ENCODE data around the gene KBTBD12. TPM values are rescaled to one million over a fixed set of nuclear protein-coding genes. Genes with fewer than 3 reads are reported as not detected.

Gene KBTBD12
- total RNA-seq, 2 donors from 2014 or later: not detected

- ATAC-seq (replicated peaks in 1 of 2) (no peak), DNase-seq (no peak)
- Mint-ChIP-seq H3K27ac (no peak overlapping the region), H3K27me3 (ENCODE audit: low read depth) (no peaks in the 10 kb centered on the region), H3K9me3 (no peaks in the 10 kb centered on the region), H3K36me3 (ENCODE audit: insufficient read depth in 2 of 2) (no peaks in the 10 kb centered on the region), H3K4me3 (no peak overlapping the region), H3K4me1 (ENCODE audit: low read depth) (no peaks in the 10 kb centered on the region)
These were observed 70.7 kb downstream of the KBTBD12 start for GRCh38 chr3:127985655-127986225.

DNA sequence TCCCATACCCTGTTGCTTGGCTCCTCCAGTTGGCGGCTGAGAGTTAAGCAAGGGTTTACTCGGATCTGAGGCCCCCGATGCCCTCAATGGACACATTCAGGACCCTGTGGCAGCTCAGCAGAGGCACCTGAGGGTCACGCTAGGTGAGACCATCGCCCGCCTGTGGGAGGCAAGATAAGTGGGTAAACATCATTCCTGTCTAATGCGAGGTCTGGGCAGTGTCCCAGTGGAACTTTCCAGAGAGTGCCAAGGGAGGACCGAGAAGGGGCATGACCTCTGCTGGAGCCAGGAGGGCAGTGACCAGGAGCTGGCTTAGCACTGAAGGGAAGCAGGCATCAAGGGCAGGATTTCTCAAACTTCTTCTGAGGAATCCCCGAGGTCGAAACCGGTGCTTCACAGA, 71.8 kb downstream of the KBTBD12 start:
- H3K4me1 Mint-ChIP-seq (ENCODE audit: low read depth): no peaks in the 10 kb centered on the region
- no peak overlapping the region for H3K4me3 Mint-ChIP-seq
- ATAC-seq (replicated peaks in 1 of 2) (no peak), DNase-seq (no peak)
- no peak overlapping the region for H3K27ac Mint-ChIP-seq
- H3K27me3 Mint-ChIP-seq (ENCODE audit: low read depth): no peaks in the 10 kb centered on the region
- H3K36me3 Mint-ChIP-seq (ENCODE audit: insufficient read depth in 2 of 2): no peaks in the 10 kb centered on the region
- no peaks in the 10 kb centered on the region for H3K9me3 Mint-ChIP-seq

GRCh38 chr3:127987309-127987995, 72.4 kb downstream of the KBTBD12 start:
- H3K4me3 Mint-ChIP-seq: no peak overlapping the region

GRCh38 chr3:127988770-127989557, 73.9 kb downstream of the KBTBD12 start:
- Mint-ChIP-seq H3K4me1 (ENCODE audit: low read depth) (no peaks in the 10 kb centered on the region), H3K36me3 (ENCODE audit: insufficient read depth in 2 of 2) (no peaks in the 10 kb centered on the region), H3K9me3 (no peaks in the 10 kb centered on the region), H3K27me3 (ENCODE audit: low read depth) (no peaks in the 10 kb centered on the region), H3K4me3 (no peak overlapping the region), H3K27ac (no peak overlapping the region)
- DNase-seq (no peak), ATAC-seq (replicated peaks in 1 of 2) (no peak)

More at GRCh38 chr3:127987309-127987995, 72.4 kb downstream of the KBTBD12 start:
- no peaks in the 10 kb centered on the region for H3K9me3 Mint-ChIP-seq
- no peaks in the 10 kb centered on the region for H3K4me1 Mint-ChIP-seq (ENCODE audit: low read depth)
- DNase-seq: no peak
- no peak for ATAC-seq (replicated peaks in 1 of 2)
- H3K27me3 Mint-ChIP-seq (ENCODE audit: low read depth): no peaks in the 10 kb centered on the region
- H3K27ac Mint-ChIP-seq: no peak overlapping the region
- H3K36me3 Mint-ChIP-seq (ENCODE audit: insufficient read depth in 2 of 2): no peaks in the 10 kb centered on the region

DNA sequence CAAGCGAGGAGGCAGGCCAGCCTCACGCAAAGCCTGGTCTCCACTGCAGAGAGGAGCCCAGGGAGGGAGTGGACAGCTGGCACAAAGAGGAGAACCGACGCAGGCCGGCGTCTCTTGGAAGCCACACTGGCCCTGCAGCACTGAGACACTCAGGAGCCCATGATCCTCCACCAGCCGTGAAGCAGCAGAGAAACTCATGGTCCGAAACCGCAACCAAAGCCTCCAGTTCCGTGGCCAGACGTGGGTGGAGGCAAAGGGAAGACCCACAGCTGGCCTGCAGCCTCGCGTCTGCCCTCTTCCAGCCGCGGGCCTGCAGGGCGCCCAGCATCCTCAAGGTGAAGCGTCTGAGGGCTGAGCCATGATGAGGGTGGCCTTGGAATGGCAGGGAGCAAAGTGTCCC, 75.0 kb downstream of the KBTBD12 start:
- Mint-ChIP-seq H3K4me1 (ENCODE audit: low read depth) (no peaks in the 10 kb centered on the region), H3K36me3 (ENCODE audit: insufficient read depth in 2 of 2) (no peaks in the 10 kb centered on the region), H3K27me3 (ENCODE audit: low read depth) (no peaks in the 10 kb centered on the region), H3K27ac (no peak overlapping the region), H3K4me3 (no peak overlapping the region), H3K9me3 (no peaks in the 10 kb centered on the region)
- ATAC-seq (replicated peaks in 1 of 2) (no peak), DNase-seq (no peak)

DNA sequence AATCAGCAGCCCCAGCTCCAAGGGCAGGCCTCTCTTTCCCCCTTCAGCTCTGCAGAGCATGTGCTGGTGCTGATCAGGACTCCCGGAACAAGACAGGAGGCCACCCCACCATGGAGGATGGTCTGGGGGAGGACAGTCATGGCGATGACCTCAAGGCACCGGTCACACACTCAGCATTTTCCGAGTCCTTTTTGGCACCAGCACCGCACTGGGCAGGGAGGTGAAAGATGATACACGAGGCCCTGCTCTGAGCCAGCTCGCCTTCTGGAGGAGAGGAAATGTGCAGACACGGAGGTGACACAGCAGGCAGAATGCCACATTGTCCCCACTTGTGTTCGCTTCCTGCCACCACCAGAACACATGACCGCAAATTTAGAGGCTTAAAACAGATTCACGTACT, 75.4 kb downstream of the KBTBD12 start:
- no peaks in the 10 kb centered on the region for H3K27me3 Mint-ChIP-seq (ENCODE audit: low read depth)
- H3K36me3 Mint-ChIP-seq (ENCODE audit: insufficient read depth in 2 of 2): no peaks in the 10 kb centered on the region
- H3K4me3 Mint-ChIP-seq: no peak overlapping the region
- H3K9me3 Mint-ChIP-seq: no peaks in the 10 kb centered on the region
- ATAC-seq (replicated peaks in 1 of 2) (no peak), DNase-seq (no peak)
- no peak overlapping the region for H3K27ac Mint-ChIP-seq
- no peaks in the 10 kb centered on the region for H3K4me1 Mint-ChIP-seq (ENCODE audit: low read depth)

DNA sequence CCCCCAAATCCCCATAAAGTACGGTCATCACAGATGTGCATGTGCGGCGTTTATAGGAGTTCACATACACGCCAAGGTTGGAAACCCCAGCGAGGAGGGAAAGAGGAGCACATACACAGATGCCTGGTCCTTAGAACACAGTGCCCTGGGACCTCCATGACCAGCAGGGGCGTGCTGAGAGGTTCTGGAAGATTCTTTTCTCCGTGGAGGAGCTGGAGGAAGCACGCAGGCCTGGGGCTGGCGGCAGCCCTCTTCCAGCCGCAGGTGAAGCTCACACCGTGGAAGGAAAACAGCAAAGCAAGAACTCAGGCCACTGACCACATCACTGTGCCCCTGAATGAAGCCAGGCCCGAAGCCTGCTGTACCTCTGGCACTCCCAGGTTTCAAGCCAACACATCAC, 76.2 kb downstream of the KBTBD12 start:
- H3K4me1 Mint-ChIP-seq (ENCODE audit: low read depth): no peaks in the 10 kb centered on the region
- DNase-seq (no peak), ATAC-seq (replicated peaks in 1 of 2) (no peak)
- H3K36me3 Mint-ChIP-seq (ENCODE audit: insufficient read depth in 2 of 2): no peaks in the 10 kb centered on the region
- no peaks in the 10 kb centered on the region for H3K27me3 Mint-ChIP-seq (ENCODE audit: low read depth)
- no peaks in the 10 kb centered on the region for H3K9me3 Mint-ChIP-seq
- H3K27ac Mint-ChIP-seq: no peak overlapping the region
- no peak overlapping the region for H3K4me3 Mint-ChIP-seq

DNA sequence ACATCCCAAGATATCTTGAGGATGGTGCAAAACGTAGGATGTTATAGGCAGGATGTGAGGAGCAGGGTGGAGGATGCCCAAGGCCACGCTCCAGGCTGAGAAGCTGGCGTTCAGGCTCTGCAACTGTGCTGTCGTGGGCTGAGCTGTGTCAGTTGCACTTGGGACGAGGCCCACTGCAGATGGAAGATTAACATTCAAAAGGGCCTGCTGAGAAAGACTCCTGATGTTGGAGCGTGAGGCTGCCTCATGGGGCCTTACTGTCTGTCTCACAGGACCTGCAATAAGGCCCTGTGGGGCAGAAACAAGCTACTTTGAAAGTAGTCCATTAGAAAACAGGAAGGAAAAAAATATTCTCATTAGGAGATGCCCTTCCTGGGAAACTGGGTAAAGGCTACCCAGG, 76.6 kb downstream of the KBTBD12 start:
- H3K27me3 Mint-ChIP-seq (ENCODE audit: low read depth): no peaks in the 10 kb centered on the region
- no peaks in the 10 kb centered on the region for H3K9me3 Mint-ChIP-seq
- no peak overlapping the region for H3K4me3 Mint-ChIP-seq
- no peaks in the 10 kb centered on the region for H3K4me1 Mint-ChIP-seq (ENCODE audit: low read depth)
- no peak for ATAC-seq (replicated peaks in 1 of 2)
- no peaks in the 10 kb centered on the region for H3K36me3 Mint-ChIP-seq (ENCODE audit: insufficient read depth in 2 of 2)
- H3K27ac Mint-ChIP-seq: no peak overlapping the region
- DNase-seq: no peak

- no peak overlapping the region for H3K27ac Mint-ChIP-seq
- ATAC-seq (replicated peaks in 1 of 2) (no peak), DNase-seq (no peak)
- no peaks in the 10 kb centered on the region for H3K9me3 Mint-ChIP-seq
- H3K36me3 Mint-ChIP-seq (ENCODE audit: insufficient read depth in 2 of 2): no peaks in the 10 kb centered on the region
- no peaks in the 10 kb centered on the region for H3K27me3 Mint-ChIP-seq (ENCODE audit: low read depth)
- no peak overlapping the region for H3K4me3 Mint-ChIP-seq
- H3K4me1 Mint-ChIP-seq (ENCODE audit: low read depth): no peaks in the 10 kb centered on the region
These were observed 77.1 kb downstream of the KBTBD12 start for GRCh38 chr3:127992127-127992526.

DNA sequence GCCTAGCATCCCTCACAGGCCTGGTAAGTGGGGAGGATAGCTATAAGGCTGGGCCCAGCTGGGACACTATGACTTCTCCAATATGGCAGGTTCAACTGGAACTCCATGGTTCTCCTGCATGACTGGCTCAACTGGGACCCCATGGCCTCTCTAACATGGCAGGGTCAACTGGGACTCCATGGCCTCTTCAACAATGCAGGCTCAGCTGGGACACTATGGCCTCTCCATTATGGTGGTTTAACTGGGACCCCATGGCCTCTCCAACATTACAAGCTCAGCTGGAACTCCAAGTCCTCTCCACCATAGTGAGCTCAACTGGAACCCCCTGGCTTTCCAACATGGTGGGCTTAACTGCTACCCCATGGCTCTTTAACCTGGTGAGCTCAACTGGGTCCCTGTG, 79.0 kb downstream of the KBTBD12 start:
- Mint-ChIP-seq H3K4me1 (ENCODE audit: low read depth) (no peaks in the 10 kb centered on the region), H3K9me3 (no peaks in the 10 kb centered on the region), H3K36me3 (ENCODE audit: insufficient read depth in 2 of 2) (no peaks in the 10 kb centered on the region), H3K27me3 (ENCODE audit: low read depth) (no peaks in the 10 kb centered on the region), H3K27ac (no peak overlapping the region), H3K4me3 (no peak overlapping the region)
- no peak for DNase-seq
- ATAC-seq (replicated peaks in 1 of 2): no peak

DNA sequence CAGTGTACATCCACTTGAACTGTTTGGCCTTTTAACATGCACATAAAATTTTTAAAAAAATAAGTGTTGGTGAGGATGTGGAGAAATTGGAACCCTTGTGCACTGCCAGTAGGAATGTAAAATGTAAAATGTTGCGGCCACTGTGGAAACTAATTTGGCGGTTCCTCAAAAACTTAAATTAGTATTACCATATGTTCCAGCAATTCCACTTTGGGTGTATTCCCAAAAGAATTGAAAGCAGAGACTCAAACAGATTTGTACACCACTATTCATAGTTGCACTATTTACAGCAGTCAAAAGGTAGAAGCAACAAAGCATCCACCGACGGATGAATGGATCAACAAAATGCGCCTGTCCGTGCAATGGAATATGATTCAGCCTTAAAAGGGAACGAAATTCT, 82.0 kb downstream of the KBTBD12 start:
- H3K27ac Mint-ChIP-seq: no peak overlapping the region

GRCh38 chr3:127997961-127998360, 82.9 kb downstream of the KBTBD12 start:
- Mint-ChIP-seq H3K4me1 (ENCODE audit: low read depth) (no peaks in the 10 kb centered on the region), H3K4me3 (no peak overlapping the region), H3K27ac (no peak overlapping the region), H3K27me3 (ENCODE audit: low read depth) (peaks cover 6% of the 10 kb centered on the region), H3K9me3 (no peaks in the 10 kb centered on the region), H3K36me3 (ENCODE audit: insufficient read depth in 2 of 2) (no peaks in the 10 kb centered on the region)
- DNase-seq (no peak), ATAC-seq (replicated peaks in 1 of 2) (no peak)

More for the DNA sequence above, 82.0 kb downstream of the KBTBD12 start:
- Mint-ChIP-seq H3K36me3 (ENCODE audit: insufficient read depth in 2 of 2) (no peaks in the 10 kb centered on the region), H3K9me3 (no peaks in the 10 kb centered on the region), H3K4me1 (ENCODE audit: low read depth) (no peaks in the 10 kb centered on the region), H3K4me3 (no peak overlapping the region), H3K27me3 (ENCODE audit: low read depth) (peaks cover 6% of the 10 kb centered on the region)
- no peak for ATAC-seq (replicated peaks in 1 of 2)
- no peak for DNase-seq

- Mint-ChIP-seq H3K9me3 (no peaks in the 10 kb centered on the region), H3K36me3 (ENCODE audit: insufficient read depth in 2 of 2) (no peaks in the 10 kb centered on the region), H3K27ac (no peak overlapping the region), H3K4me3 (no peak overlapping the region), H3K4me1 (ENCODE audit: low read depth) (no peaks in the 10 kb centered on the region), H3K27me3 (ENCODE audit: low read depth) (peaks cover 6% of the 10 kb centered on the region)
- DNase-seq (no peak), ATAC-seq (replicated peaks in 1 of 2) (no peak)
These were observed 83.6 kb downstream of the KBTBD12 start for GRCh38 chr3:127998596-127998995.
